Endometrial microvascular endothelial cells (primary cell): ENCODE results near the gene FKBP10. TPM values are rescaled to one million over a fixed set of nuclear protein-coding genes. Genes with fewer than 3 reads are reported as not detected.

Source experiments
- in situ Hi-C: cut with HindIII; loops from 2 replicates; pipeline ENCODE4 v1.10.0; 2017; ENCODE audit warnings: low sequenced_read_pairs, low pct_unique_long_range_greater_than_20kb; ENCODE audit errors: inconsistent ontology term
- total RNA-seq: library from RNA; depleted of rRNA; stranded (reverse); fragments of >200 nt; gene quantifications from one replicate; pipeline ENCODE4 v1.2.3, GENCODE V29; 2015; ENCODE audit errors: inconsistent ontology term

The FKBP10 gene
- total RNA-seq, 1 donor from 2014 or later: 166 TPM

DNA sequence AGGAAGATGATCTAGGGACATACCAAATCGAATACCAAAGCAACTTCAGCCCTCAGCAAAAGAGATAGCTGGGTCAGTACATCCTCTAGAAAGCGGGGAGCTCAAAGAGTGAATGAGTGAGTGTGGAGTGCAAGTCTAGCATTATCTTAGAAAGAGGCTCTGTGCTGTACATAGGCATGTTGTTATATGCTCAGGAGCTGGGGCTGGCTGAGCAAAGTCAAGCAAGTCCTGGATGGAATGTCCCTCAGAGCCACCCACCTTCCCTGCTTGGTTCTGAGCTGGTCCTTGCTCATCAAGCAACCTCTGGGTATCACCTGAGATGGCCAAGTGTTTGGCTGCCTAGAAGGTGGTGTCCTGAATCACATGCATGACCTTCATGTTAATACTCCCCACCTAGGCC is 57.3 kb downstream of the FKBP10 start:
- in situ Hi-C loops: no loop called here

DNA sequence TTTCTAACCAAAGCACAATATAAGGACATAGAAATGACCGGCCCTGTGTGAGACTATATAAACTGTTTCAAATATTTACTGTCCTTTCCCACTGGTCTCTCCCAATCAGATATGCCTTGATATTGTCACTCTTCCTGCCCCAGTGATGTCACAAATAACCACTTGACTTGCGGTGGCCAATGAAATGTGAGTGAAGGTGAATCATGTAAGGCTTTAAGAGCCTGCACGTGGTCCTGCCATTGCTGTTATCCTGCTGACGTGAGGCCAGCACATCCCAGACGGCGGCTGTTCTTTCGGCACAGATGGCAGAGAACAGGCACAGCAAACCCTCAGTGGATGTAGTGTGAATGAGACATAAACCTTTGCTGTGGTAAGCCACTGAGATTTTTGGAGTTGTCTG is 57.8 kb downstream of the FKBP10 start:
- in situ Hi-C loops: no loop called here

DNA sequence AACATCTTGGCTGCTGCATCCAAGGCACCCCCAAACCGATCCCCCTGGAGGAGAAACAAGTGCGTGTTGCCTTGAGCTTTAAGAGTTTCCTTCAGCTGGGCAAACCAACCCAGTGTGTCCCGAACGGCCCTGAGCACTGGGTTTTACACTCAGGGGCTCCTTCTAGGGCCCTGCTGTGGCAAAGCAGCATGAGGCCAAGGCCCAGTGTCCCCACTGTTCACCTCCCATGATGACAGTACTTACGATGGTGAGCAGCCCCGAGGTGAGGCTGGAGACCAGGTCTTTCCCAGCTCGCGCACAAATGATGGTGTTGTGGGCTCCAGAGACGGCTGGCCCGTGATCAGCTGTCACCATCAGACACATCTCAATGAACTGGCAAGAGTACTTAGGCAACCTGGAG is 59.0 kb downstream of the FKBP10 start:
- in situ Hi-C loops: no loop called here

Other genes starting within 250 kb of the FKBP10 start
- gene KRT9, start 240.9 kb upstream of the FKBP10 start, total RNA-seq: not detected
- gene KRT14, start 226.1 kb upstream of the FKBP10 start, total RNA-seq: not detected
- gene KRT16, start 200.2 kb upstream of the FKBP10 start, total RNA-seq: not detected
- not detected for gene KRT17, start 188.4 kb upstream of the FKBP10 start, total RNA-seq
- gene EIF1, start 124.1 kb upstream of the FKBP10 start, total RNA-seq: 111 TPM
- not detected for gene GAST, start 100.7 kb upstream of the FKBP10 start, total RNA-seq
- gene HAP1, start 78.4 kb upstream of the FKBP10 start, total RNA-seq: under 0.01 TPM
- gene JUP, start 26.3 kb upstream of the FKBP10 start, total RNA-seq: 161 TPM
- 33.3 TPM for gene P3H4, start 1.1 kb upstream of the FKBP10 start, total RNA-seq
- 56.4 TPM for gene NT5C3B, start 23.2 kb downstream of the FKBP10 start, total RNA-seq
- not detected for gene KLHL10, start 24.8 kb downstream of the FKBP10 start, total RNA-seq
- gene KLHL11, start 52.4 kb downstream of the FKBP10 start, total RNA-seq: 23.1 TPM
- 237 TPM for gene ACLY, start 105.9 kb downstream of the FKBP10 start, total RNA-seq
- gene ODAD4, start 117.6 kb downstream of the FKBP10 start, total RNA-seq: not detected
- gene CNP, start 153.8 kb downstream of the FKBP10 start, total RNA-seq: 92.8 TPM
- gene DNAJC7, start 204.4 kb downstream of the FKBP10 start, total RNA-seq: 66.0 TPM
- gene NKIRAS2, start 207.1 kb downstream of the FKBP10 start, total RNA-seq: 60.0 TPM
- 0.56 TPM for gene C17orf113, start 237.6 kb downstream of the FKBP10 start, total RNA-seq